SKM-1 (cell line): Measurements from ENCODE around the gene TCHH.
"Not testable (repeated sequence)": the region's sequence is repeated elsewhere in the genome, so short reads cannot be mapped to it uniquely, and the experiment has no call there.

Experiments
- DNase-seq: peaks from one replicate; lab custom pipeline; 2025; ENCODE audit not compliant: unreplicated experiment; lab: John Stamatoyannopoulos, UW

The TCHH gene, protein sequence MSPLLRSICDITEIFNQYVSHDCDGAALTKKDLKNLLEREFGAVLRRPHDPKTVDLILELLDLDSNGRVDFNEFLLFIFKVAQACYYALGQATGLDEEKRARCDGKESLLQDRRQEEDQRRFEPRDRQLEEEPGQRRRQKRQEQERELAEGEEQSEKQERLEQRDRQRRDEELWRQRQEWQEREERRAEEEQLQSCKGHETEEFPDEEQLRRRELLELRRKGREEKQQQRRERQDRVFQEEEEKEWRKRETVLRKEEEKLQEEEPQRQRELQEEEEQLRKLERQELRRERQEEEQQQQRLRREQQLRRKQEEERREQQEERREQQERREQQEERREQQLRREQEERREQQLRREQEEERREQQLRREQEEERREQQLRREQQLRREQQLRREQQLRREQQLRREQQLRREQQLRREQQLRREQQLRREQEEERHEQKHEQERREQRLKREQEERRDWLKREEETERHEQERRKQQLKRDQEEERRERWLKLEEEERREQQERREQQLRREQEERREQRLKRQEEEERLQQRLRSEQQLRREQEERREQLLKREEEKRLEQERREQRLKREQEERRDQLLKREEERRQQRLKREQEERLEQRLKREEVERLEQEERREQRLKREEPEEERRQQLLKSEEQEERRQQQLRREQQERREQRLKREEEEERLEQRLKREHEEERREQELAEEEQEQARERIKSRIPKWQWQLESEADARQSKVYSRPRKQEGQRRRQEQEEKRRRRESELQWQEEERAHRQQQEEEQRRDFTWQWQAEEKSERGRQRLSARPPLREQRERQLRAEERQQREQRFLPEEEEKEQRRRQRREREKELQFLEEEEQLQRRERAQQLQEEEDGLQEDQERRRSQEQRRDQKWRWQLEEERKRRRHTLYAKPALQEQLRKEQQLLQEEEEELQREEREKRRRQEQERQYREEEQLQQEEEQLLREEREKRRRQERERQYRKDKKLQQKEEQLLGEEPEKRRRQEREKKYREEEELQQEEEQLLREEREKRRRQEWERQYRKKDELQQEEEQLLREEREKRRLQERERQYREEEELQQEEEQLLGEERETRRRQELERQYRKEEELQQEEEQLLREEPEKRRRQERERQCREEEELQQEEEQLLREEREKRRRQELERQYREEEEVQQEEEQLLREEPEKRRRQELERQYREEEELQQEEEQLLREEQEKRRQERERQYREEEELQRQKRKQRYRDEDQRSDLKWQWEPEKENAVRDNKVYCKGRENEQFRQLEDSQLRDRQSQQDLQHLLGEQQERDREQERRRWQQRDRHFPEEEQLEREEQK (N-terminal part only)

DNA sequence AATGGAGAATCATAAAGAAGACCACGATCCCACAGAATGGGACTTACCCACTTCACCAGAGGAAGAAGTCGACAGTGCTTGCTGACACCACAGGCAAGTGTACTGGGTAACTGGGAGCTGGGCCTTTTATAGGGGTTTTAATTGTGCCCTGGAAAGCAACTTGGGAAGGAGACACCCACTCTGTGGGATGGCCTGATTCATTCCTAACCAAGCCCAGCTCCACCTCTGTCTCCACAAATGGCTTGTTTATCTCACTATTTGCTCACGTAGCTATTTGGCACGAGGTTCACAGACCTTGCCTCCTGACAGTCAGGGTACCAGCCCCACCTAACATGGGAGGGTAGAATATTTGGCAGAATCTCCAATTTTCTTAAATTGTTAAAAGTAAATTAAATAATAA, at the start of gene TCHH:
TCHH (minus strand) TSS at position 101 of the 400 bp plus-strand sequence. CDS start 1,364 bp downstream, outside the sequence.
- no peak for DNase-seq

DNA sequence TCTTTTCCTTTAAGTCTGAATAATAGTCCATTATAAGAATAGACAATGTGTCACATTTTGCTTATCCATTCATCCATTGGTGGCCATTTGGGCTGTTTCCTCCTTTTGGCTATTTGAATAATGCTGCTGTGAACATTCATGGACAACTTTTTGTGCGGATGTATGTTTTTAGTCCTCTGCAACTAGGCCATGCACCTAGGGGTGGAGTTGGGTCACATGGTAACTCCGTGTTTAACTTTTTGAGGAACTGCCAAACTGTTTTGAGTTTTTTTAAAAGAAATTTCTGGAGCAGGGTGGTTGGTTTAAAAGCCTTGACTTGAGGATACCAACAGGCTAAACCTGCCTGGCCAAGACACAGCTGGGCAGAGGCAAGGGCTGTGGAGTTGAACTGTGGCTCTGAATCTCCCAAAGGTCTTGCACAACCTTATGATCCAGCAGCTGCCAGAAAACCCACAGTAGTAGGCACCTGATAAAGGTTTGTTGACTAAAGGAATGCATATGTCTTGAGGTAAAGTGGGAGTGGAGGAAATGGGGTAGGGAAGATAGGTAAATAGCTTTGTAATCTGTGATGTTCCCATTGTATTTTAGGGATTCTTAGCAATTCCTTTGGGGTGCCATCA, 49.4 kb upstream of the TCHH start:
- DNase-seq = no peak

DNA sequence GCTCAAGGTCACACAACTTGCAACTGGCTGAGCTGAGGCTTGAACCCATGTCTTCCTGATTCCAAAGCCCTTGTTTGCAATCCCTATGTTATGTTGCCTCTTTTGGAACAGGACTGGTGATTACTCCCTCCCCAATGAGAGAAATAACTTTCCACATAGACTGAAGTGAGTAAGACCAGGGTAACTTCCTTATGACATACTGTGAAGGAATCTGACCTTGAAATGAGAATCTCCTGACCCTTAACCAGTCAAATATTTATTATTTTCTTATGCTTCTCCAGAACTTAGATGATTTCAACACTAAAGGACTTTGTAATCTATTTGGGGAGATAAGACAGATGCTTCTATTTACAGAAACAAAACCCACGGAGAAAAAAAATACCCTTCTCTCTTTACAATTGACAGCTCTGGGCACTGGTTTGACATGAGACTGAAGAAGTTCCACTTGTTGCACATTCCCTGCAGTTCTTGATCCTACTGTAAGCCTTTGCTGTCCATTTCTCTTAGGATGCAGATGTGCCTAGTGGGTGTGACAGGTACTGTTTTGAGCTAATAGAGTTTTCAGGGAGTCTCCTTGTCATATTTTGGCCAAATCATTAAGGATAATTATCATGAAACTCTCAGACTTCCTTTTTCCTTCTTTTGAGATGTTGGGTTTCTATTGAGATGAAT, 47.7 kb upstream of the TCHH start:
- no peak for DNase-seq

DNA sequence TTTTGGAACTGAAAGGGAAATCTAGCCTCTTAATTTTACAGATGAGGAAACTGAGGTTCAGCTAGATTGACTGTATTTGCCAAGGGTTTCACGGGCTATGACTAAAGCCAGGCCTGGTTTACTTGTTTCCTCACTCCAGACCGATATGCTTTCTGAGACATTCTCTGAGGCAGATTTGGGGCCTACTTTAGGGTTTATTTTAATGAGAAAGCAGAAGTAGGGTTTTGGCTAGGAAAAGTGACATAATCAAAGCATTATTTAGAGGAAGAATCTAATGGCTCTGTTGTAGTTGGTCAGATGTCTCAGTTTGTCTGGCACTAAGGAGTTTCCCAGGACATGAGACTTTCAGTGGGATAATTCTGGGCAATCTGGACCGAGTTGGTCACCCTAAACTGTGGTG, 45.3 kb upstream of the TCHH start:
- DNase-seq = peak; percentile 74

DNA sequence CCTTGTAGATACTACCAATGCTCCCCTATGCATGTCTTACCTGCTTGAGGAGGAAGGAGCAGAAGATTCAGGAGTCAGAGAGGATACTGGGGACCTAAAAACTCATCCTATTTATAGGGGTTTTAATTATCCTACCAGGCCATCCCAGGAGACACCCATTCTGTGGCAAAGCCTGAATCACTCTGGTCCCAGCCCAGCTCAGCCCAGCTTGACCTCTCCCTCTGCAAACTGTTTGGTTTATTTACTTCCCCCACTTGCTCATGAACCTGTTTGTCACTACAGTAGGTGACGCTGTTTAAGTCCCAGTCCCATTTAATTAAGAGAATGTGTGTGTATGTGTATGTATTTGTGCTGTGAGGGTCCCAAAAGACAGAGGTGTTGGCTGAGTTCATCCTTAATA, 43.9 kb upstream of the TCHH start, which contains the start of gene RPTN:
RPTN (minus strand) TSS at position 85 of the 400 bp plus-strand sequence. CDS start 1,339 bp downstream, outside the sequence.
- no peak for DNase-seq

DNA sequence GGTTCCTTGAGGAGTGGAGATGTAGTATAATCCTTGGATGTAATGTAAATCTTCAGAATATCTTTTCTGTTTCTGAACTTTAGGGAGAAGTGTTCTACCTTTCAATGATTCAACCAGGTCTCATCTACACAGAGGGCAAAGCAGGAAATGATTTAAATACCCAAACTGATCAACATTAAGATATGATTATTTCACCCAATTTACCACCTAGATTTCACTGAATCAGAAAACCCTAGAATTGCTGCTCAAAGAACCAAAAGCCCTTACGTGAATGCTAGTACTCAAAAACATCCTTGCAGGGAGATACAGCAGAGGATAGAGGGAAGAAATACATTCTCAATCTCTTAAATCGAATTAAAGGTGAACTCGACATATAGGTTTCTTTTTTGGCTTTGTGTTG, 38.8 kb upstream of the TCHH start:
- DNase-seq = no peak

DNA sequence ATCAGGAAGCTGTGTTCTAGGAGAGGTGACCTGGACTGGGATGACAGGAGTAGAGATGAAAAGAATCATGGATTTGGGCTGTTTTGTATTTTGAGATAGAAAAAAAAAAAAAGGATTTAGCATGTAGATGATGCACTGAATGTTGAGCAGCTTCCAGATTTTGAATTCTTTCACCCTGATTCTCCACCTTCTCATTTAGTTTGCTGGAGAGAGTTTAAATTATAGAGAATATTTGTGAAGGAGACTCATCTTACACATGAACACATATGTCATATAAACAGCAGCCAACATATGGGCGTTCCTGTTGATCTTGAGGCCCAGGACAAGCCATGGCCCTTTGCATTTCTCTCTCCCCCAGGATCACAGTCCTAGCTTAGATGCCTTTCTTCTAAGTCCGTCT, 36.4 kb upstream of the TCHH start:
- no peak for DNase-seq

DNA sequence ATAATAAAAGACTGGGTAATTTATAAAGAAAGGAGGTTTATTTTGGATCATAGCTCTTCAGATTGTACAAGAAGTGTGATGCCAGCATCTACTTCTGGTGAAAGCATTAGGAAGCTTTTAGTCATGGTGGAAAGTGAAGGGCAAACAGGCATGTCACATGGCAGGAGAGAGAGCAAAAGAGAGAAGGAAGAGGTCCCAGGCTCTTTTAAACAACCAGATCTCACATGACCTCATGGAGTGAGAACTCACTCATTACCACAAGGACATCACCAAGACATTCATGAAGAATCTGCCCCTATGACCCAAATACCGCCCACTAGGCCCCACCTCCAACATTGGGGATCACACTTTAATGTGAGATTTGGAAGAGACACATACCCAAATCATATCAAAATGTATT, 33.7 kb upstream of the TCHH start:
- DNase-seq = no peak

DNA sequence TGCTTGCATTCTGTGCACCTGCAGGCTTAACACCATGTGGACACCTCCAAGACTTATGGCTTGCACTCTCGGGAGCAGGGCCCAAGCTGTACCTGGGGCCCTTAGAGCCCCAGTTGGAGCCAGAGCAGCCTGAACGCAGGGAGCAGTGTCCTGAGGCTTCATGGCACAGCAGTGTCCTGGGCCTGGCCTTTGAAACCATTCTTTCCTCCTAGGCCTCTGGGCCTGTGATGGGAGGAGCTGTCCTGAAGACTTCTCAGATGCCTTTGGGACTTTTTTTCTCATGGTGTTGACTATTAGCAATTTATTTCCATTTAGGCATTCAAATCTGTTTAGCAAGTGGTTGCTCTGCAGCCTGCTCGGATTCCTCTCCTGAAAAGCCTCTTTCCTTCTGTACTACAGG, 32.8 kb upstream of the TCHH start:
- no peak for DNase-seq

DNA sequence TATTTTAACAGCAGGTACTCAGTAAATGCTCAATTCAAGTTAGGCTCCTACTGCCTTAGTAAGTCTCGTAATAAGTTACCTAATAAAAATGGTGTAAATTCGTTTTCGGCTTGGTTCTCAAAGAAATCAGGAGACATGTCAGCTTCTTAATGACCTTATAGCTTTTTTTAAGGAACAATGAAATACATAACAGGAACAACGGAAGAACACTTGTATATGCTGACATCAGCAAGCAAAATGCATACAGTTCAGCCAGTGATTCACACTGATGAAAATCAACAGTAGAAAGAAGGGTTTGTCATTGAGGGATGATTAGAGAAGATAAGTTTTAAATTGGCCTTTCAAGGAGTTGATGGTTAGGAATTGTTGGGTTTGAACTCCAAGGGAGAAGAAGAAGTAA, 30.5 kb upstream of the TCHH start:
- DNase-seq = no peak

DNA sequence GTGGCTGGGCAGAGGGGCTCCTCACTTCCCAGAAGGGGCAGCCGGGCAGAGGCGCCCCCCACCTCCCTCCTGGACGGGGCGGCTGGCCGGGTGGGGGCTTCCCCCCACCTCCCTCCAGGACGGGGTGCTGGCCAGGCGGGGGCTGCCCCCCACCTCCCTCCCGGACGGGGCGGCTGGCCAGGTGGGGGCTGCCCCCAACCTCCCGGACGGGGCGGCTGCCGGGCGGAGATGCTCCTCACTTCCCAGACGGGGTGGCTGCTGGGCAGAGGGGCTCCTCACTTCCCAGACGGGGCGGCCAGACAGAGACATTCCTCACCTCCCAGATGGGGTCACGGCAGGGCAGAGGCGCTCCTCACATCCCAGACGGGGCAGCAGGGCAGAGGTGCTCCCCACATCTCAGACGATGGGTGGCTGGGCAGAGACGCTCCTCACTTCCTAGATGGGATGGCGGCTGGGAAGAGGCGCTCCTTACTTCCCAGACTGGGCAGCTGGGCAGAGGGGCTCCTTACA, 29.5 kb upstream of the TCHH start:
- not testable (repeated sequence) for DNase-seq

DNA sequence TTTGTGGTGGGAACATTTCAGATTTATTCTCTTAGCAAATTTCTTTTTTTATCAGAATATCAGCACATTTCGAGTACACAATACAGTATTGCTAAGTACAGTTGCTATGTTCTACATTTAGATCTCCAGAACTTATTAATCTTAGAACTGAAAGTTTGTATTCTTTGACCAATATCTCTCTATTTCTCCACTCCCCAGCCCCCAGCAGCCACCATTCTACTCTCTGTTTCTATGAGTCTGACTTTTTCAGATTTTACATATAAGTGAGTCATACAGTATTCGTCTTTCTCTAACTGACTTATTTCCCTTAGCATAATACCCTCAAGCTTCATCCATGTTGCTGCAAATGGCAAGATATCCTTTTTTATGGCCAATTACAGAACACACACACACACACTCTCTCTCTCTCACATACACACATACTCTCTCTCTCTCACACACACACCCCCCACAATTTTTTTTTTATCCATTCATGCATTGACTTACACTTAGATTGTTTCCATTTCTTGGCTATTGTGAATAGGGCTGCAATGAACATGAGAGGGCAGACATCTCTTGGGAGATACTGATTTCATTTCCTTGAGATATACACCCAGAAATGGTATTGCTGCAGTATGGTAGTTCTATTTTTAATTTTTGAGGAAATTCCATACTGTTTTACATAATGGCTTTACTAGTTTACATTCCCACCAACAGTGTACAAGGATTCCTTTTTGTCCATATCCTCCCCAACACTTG, 28.1 kb upstream of the TCHH start:
- no peak for DNase-seq

DNA sequence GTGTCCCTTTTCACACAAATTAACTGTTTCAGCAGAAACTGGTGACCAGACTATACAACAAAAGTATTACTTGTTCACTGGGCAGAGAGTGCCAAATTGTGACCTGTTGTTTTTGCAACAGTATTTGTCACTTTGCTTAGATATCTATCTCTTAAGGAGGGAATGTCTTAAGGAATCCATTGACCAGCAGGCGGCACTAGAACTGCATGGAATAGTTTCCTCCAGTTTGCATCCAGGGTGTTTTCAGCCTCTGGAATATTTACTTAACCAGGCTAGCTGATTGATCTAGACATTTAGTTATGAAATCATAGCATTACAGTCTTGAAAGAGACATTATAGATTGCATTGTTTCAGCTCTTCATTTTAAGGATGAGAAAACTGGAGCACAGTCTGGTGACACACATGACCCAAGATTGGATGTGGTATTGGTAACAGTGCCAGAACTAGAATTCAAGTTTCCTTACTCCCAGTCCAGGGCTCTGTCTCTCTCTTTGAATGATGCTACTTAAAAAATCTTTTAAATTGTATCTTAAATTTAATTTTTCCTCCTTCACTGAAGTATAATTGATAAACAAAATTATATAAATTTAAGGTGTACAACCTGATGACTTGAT, 26.8 kb upstream of the TCHH start:
- DNase-seq = no peak

DNA sequence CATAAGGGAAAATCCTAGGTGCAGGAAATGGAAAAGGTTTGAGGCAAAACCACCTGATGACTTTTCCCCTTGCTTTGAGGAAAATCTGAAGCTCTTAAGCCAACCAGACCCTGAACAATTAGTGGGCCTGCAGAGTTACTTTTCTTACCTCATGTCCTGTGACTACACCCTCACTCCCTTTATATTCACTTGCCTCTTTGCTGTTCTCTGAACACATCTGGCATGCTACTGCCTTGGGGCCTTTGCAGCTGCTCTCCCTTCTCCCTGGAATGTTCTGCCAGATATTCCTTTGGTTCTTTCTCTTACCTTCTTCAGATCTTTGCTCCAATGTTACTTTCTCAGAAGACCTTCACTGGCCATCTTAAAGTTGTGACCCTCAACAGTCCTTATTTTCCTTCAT, 22.0 kb upstream of the TCHH start:
- DNase-seq = no peak

DNA sequence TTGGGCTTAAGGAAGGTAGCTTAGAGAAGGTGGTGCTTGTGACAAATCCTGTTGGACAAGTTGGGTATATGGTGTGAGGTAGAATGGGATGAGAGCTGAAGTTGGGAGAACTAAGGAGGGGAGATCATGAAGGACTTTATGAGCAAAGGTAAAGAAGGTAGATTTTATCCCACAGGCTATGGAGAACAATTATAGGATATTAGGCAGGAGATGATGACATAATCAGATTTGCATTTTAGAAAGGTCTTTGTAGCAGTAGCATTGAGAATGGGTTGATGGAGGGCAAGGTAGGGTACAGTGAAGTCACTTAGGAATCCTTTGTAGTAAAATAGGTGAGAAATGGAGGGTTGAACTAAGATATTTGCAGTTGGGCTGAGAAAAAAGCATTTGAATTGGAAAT, 14.9 kb upstream of the TCHH start:
- DNase-seq = no peak

DNA sequence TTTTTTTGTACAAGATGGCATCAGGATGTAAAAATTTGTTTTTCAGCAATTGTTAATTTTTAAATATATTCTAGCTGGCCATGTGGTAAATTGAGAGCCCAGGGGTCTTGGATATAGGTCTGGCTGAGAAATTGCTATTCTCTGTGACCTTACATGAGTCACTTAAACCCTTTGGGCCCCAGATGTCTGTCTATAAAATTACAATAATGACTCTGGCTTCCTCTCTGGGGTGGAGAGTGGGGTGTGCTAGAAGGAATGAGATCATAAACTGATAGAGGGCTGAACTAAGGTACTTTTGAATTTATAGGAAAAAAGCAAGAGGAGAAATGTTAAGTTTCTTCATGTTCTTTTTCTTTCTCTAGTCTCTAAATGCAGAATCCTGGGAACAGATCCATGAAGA, 12.4 kb upstream of the TCHH start:
- DNase-seq = no peak

DNA sequence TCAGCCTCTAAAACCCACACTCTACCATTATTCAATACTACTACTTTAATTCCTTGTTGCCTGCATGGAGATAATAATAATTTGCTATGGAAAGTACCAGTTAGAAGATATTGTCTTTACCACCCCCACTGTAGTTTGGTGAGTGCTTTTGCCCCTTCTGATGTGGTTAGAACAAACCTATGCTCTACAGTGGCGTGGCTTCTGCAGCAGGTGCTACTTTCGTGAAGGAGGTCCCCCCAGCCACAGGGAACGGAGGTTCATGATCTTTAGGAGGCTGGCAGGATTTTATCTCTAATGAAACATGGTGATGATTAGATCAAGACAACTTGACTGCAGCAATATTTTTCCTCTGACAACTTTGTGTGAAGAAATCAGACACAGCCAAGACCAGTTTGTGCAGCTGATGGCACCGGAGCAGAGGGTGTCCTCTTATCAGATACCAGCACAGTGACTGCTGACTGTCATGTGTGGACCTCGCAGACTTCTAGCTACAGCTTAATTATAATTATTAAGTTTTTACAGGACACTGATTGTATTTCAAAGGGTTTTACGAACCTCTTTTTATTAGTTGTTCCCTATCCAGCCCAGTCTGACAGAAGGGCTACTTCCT, 10.7 kb upstream of the TCHH start:
- no peak for DNase-seq

DNA sequence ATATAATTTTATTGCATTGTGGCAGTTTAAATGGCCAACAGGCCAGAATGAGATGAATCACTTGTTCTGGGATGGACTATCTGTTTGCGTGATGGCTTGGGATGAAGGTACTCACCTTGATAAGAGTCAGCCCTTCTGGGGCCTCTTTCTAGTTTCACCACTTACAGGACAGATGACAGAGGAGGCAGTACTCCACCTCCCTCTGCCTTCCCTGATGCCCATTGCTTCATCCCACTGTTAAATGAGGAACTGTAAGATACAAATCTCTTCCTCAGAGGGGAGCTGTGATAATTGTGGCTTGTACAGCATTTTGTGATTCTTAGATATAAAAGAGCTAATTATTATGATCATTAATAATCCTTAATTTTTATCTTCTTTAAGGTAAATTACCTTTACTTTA, 3.7 kb upstream of the TCHH start:
- peak; percentile 15 for DNase-seq
